ENCODE results near the gene PHLDA3.
A peak's percentile ranks its signal among the peaks of the same experiment; 100 is the strongest.

- no peak for TF ChIP-seq POLR2A (IDR thresholded peaks at IDR 0.05)
- TF ChIP-seq, protein P1, sequence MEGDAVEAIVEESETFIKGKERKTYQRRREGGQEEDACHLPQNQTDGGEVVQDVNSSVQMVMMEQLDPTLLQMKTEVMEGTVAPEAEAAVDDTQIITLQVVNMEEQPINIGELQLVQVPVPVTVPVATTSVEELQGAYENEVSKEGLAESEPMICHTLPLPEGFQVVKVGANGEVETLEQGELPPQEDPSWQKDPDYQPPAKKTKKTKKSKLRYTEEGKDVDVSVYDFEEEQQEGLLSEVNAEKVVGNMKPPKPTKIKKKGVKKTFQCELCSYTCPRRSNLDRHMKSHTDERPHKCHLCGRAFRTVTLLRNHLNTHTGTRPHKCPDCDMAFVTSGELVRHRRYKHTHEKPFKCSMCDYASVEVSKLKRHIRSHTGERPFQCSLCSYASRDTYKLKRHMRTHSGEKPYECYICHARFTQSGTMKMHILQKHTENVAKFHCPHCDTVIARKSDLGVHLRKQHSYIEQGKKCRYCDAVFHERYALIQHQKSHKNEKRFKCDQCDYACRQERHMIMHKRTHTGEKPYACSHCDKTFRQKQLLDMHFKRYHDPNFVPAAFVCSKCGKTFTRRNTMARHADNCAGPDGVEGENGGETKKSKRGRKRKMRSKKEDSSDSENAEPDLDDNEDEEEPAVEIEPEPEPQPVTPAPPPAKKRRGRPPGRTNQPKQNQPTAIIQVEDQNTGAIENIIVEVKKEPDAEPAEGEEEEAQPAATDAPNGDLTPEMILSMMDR (IDR thresholded peaks at IDR 0.05 in 4 of 5, conservative IDR thresholded peaks at IDR 0.05 in 1 of 5) = peak; percentile 49 to 82 (median 72)
These were observed 5.9 kb downstream of the PHLDA3 start for GRCh38 chr1:201463071-201463552.
